Thoracic aorta (tissue), 2 donors: ENCODE data around the gene NRL. TPM values are rescaled to one million over a fixed set of nuclear protein-coding genes. Genes with fewer than 3 reads are reported as not detected.

Source experiments
- ATAC-seq: fragments of 150-250 bp; one replicate; pipeline ENCODE4 v1.8.0; 2017; ENCODE audit warnings: low read depth; ENCODE audit not compliant: insufficient number of reproducible peaks, low FRiP score
- DNase-seq: peaks from one replicate; pipeline ENCODE4 v3.0.0-alpha.2; 2020; ENCODE audit warnings: low spot score
- H3K27ac ChIP-seq, 2 donors: fragments of 200-600 bp; sonication (generic); 1 replicate in 1 of 2; 2 replicates in 1 of 2; pipeline ENCODE4 v1.5.1; 2016; ENCODE audit warnings: mild to moderate bottlenecking in 2 of 2, moderate library complexity in 2 of 2
- H3K27me3 ChIP-seq: fragments of 200-600 bp; sonication (generic); replicated peaks from 2 replicates; pipeline ENCODE4 v1.6.0; 2016; ENCODE audit warnings: mild to moderate bottlenecking; ENCODE audit not compliant: insufficient read depth
- H3K36me3 ChIP-seq: fragments of 200-600 bp; sonication (generic); one replicate; pipeline ENCODE4 v1.5.1; 2016
- H3K4me1 ChIP-seq, 2 donors: fragments of 200-600 bp; sonication (generic); 1 replicate in 1 of 2; 2 replicates in 1 of 2; pipeline versions ENCODE4 v1.5.1 to v1.6.0; 2016; ENCODE audit warnings: low read depth in 2 of 2, mild to moderate bottlenecking in 1 of 2; ENCODE audit not compliant: control insufficient read depth in 1 of 2
- H3K4me3 ChIP-seq: fragments of 200-600 bp; sonication (generic); 2 replicates; pipeline ENCODE4 v1.5.1; 2016; ENCODE audit warnings: mild to moderate bottlenecking
- H3K9me3 ChIP-seq: fragments of 200-600 bp; sonication (generic); 2 replicates; pipeline ENCODE4 v1.5.1; 2016
- total RNA-seq, 2 donors: library from RNA; depleted of rRNA; stranded (reverse); fragments of >200 nt; gene quantifications; one replicate each; pipeline versions ENCODE4 v1.1.0 to v1.2.3, GENCODE V29; 2016
- TF ChIP-seq, protein P1 (sequence below): fragments of 200-600 bp; sonication (generic); IDR thresholded peaks from one replicate; pipeline ENCODE4 v1.5.1; 2019; ENCODE audit warnings: antibody characterized with exemption

NRL gene
- total RNA-seq, 2 donors from 2014 or later = 0.92 to 6.1 TPM

DNA sequence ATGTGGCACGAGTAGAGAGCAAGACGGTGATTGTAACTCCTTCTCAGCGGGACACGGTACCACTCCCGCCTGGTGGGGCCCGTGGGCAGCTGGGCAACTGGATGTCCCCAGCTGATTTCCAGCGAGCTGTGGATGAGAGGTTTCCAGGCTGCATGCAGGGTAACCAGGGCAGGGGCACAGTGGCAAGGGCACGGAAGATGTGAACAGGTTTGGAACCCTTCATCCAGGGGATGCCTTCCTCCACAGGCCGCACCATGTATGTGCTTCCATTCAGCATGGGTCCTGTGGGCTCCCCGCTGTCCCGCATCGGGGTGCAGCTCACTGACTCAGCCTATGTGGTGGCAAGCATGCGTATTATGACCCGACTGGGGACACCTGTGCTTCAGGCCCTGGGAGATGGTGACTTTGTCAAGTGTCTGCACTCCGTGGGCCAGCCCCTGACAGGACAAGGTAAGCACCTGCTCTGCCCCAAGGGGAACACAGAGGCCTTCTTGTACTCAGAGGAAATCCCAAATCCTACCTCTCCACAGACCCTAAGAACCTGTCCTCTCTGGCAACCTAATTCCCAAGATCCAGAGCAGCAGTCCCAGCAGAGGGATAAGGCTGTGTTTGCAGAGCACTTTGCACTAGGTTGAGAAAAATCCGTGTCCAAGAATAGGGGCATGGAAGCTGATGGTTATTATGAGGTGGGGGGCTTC lies 16.4 kb downstream of the NRL start:
- Histone ChIP-seq H3K36me3 (no peaks in the 10 kb centered on the region), H3K4me1 (peaks cover 4 to 15% of the 10 kb centered on the region in 2 donors), H3K9me3 (no peaks in the 10 kb centered on the region), H3K4me3 (no peak overlapping the region), H3K27me3 (no peaks in the 10 kb centered on the region), H3K27ac (no peak overlapping the region)
- ATAC-seq (no peak), DNase-seq (no peak)
- TF ChIP-seq, protein P1, sequence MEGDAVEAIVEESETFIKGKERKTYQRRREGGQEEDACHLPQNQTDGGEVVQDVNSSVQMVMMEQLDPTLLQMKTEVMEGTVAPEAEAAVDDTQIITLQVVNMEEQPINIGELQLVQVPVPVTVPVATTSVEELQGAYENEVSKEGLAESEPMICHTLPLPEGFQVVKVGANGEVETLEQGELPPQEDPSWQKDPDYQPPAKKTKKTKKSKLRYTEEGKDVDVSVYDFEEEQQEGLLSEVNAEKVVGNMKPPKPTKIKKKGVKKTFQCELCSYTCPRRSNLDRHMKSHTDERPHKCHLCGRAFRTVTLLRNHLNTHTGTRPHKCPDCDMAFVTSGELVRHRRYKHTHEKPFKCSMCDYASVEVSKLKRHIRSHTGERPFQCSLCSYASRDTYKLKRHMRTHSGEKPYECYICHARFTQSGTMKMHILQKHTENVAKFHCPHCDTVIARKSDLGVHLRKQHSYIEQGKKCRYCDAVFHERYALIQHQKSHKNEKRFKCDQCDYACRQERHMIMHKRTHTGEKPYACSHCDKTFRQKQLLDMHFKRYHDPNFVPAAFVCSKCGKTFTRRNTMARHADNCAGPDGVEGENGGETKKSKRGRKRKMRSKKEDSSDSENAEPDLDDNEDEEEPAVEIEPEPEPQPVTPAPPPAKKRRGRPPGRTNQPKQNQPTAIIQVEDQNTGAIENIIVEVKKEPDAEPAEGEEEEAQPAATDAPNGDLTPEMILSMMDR = no peak

DNA sequence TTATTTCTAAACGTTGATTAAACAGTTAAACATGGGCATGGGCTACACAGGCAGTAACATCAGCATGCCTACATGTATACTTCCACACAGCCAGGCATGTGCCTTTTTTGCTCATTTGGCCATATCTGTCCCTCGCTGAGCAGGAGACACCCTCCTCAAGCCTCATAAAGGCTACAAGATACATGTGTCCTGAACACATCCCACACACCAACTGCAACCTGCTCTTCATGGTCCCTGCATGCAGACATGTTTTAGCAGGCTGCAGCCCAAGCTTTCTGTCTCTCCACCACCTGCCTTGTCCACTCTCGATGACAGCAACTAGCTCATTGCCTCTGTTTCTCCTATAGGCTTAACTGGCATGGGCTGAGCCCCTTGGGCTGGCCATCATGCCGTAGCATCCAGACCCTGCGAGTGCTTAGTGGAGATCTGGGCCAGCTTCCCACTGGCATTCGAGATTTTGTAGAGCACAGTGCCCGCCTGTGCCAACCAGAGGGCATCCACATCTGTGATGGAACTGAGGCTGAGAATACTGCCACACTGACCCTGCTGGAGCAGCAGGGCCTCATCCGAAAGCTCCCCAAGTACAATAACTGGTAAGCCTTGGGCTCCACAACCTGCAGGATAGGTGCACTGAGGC lies 18.1 kb downstream of the NRL start:
- H3K4me3 ChIP-seq = no peak overlapping the region
- no peaks in the 10 kb centered on the region for H3K27me3 ChIP-seq
- DNase-seq (no peak), ATAC-seq (no peak)
- no peak overlapping the region for H3K27ac ChIP-seq
- peaks cover 9 to 25% of the 10 kb centered on the region in 2 donors for H3K4me1 ChIP-seq
- no peaks in the 10 kb centered on the region for H3K9me3 ChIP-seq
- TF ChIP-seq, protein P1 = no peak
- H3K36me3 ChIP-seq = no peaks in the 10 kb centered on the region

DNA sequence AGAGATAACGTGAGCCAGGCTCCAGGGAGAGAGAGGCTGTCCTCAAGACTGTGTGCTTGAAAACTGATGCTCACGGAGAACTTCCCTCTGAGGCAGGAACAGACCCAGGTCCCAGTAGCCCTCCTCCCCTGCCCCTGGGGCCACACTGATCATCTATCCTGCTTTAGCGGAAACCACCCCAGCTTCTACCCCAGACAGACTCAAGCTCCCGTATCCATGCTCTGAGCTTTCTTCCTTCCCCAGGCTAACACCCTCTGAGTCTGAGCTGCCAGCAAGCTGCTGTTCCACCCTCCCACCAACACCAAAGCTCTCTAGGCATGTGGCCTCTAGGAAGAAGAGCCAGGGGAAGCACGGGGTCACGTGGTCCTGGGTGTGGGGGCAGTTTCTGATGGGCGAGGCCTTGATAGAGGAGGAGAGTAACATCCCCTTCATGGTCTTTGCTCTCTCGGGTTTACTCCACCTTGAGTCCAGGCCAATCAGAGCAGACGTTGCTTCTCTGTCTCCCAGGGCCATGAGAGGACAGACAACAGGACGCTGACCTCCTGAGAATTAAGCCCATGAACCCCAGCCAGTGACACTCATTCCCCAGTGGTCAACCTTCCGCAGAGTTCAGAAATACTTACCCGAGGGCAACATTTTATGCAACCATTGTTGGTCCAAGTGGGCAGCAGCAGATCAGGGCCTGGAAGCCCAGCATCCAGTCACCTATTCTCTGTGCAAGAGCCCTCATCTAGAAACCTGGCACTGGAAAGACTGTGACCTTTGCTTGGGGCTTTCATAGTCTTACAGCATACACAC lies 19.3 kb downstream of the NRL start:
- peak overlapping the region; percentile 99 for H3K4me3 ChIP-seq
- ATAC-seq (no peak), DNase-seq (no peak)
- no peaks in the 10 kb centered on the region for H3K36me3 ChIP-seq
- peak overlapping the region; percentile 92 for H3K27ac ChIP-seq
- no peaks in the 10 kb centered on the region for H3K9me3 ChIP-seq
- TF ChIP-seq, protein P1 = no peak
- H3K27me3 ChIP-seq = no peaks in the 10 kb centered on the region
- H3K4me1 ChIP-seq = peaks cover 9 to 25% of the 10 kb centered on the region in 2 donors

DNA sequence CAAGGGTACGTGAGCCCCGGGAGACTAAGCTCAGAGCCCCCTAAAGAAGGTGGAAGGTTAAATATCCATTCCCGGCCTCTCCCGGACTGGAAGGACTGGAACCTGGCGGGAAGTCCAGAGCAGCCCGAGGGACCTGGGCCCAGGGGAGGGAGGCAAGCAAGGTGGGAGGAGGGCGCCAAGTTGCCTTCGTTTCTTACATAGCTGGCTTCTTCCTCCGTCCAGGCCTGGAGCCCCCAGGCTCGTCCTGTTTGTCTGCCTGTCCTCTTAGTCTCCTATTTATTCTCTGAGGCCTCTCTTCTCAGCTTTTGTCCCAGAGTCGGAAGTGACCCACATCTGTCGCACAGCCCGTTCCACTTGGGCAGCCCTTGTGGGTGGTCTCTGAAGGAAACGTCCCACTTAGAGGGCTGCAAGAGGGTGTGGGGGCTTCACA lies 19.9 kb downstream of the NRL start:
- Histone ChIP-seq H3K27me3 (no peaks in the 10 kb centered on the region), H3K36me3 (no peaks in the 10 kb centered on the region), H3K27ac (peak overlapping the region; percentile 92), H3K4me3 (peak overlapping the region; percentile 99), H3K9me3 (no peaks in the 10 kb centered on the region), H3K4me1 (peaks cover 9 to 25% of the 10 kb centered on the region in 2 donors)
- ATAC-seq (no peak), DNase-seq (no peak)
- TF ChIP-seq, protein P1 = no peak
